H4 (cell line): ENCODE results near the gene DTWD2. TPM values are rescaled to one million over a fixed set of nuclear protein-coding genes. Genes with fewer than 3 reads are reported as not detected.
A peak's percentile ranks its signal among the peaks of the same experiment; 100 is the strongest.
"Not testable (repeated sequence)": the region's sequence is repeated elsewhere in the genome, so short reads cannot be mapped to it uniquely, and the experiment has no call there.

Source experiments
- DNase-seq: peaks from one replicate; pipeline ENCODE4 v3.0.0-alpha.2; 2015; ENCODE audit warnings: low spot score
- total RNA-seq: library from RNA; depleted of rRNA; stranded (reverse); fragments of >200 nt; shearing (Covaris generic); gene quantifications from 2 replicates; pipeline ENCODE4 v1.2.3, GENCODE V29; 2014

The DTWD2 gene
- total RNA-seq, 1 experiment from 2014 or later, result 8.7 TPM

- DNase-seq, result no peak
Observed at GRCh38 chr5:118952992-118953651, 35.2 kb downstream of the DTWD2 start.

DNA sequence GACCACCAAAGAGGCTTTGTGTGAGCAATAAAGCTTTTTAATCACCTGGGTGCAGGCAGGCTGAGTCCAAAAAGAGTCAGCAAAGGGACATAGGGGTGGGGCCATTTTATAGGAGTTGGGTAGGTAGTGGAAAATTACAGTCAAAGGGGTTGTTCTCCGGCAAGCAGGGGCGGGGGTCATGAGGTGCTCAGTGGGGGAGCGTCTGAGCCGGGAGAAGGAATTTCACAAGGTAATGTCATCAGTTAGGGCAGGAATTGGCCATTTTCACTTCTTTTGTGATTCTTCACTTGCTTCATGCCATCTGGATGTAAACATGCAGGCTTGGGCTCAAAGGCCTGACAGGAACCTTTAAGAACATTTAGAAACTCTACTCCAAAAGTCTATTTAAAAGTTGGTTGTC is 36.0 kb downstream of the DTWD2 start:
- DNase-seq, result not testable (repeated sequence)

- DNase-seq, result not testable (repeated sequence)
Observed at GRCh38 chr5:118950354-118950753, 38.0 kb downstream of the DTWD2 start.

DNA sequence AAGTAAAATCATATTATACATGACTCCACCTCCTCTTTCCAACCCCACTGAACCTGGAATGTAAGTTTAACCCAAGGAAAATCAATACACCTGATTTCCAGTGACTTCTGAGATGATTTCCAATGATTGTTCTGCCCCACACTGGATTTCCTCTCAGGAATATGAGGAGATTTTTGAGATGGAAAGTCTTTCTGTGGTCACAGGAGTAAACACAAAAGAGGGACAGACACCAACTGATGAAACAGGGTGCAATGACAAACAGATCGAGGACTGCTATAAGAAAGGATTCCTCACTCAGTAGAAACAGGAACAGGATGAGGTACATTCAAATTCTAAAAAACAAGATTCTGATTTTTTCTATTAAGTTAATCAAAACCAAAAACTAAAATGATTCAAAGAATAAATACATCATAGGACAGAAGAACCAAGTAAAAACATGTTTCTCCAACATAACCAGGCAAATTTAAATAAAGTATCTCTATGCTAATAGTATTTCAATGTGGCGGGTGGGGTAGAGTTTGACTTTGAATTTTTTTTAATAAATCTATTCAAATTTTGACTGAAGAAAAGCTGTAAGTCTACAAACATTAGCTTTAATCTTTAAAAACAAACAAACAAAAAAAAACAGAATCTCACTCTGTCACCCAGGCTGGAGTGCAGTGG is 42.1 kb downstream of the DTWD2 start:
- DNase-seq, result no peak

DNA sequence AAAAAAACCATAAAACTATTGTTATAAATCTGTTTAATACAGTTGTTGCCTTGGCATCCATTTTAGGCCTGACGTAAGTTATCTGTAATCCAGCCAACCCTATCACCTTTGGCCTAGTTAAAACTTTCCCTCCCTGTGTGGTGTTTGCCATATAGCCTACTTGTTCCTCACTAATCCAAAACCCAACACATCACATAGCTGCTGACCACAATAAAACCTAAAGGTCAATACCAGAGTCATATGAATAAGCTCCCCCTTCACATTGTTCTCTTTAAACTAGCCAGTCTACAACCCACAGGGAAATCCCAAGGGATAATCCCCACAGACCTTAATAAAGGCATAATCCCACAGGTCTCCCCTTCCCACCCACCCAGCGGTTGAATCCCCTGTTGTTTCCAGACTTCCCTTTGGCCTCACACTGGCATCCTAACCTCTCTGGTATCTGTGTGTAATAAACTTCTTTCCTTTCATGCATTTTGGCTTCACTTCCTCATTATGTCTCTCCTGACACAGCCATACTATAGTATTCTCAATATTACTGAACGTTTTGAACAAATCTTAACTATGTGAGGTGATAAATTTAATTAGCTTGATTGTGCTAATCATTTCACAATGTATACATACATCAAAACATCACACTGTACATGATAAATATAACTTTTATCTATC is 50.8 kb downstream of the DTWD2 start:
- DNase-seq, result no peak

GRCh38 chr5:118933703-118934102 is 54.6 kb downstream of the DTWD2 start:
- DNase-seq, result no peak

- no peak for DNase-seq
Observed at GRCh38 chr5:118931564-118931963, 56.8 kb downstream of the DTWD2 start.

GRCh38 chr5:118924006-118924389 is 64.3 kb downstream of the DTWD2 start:
- DNase-seq, result no peak

DNA sequence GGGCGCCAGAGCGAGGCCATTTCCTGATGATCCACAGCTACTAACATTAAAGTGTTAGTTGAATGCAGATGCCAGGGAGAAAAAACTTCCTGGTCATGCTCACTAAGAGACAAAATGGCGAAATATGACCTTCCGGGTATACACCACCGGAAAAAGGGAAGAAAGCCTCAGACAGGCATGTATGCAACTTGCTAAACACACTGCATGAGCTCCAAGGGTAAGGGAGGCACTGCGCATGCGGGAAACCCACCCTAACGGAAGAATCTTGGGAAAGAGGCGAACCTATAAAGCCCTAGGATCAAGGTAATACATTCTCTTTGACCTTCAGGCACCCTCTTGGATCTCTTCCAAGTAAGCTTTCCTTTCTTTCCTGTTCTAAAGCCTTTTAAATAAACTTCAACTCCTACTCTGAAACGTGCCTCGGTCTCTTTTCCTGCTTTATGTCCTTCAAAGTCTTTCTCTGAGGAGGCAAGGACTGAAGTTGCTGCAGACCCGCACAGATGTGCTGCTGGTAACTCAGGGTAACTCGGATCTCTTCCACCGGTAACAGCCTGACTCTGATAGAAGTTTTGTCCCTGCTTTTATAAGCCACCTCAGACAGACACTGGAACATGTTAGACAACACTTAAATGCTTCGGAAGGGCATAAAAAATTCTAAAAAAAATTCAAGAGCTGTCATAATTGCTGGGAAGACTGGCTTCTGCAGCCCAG is 64.9 kb downstream of the DTWD2 start:
- no peak for DNase-seq

DNA sequence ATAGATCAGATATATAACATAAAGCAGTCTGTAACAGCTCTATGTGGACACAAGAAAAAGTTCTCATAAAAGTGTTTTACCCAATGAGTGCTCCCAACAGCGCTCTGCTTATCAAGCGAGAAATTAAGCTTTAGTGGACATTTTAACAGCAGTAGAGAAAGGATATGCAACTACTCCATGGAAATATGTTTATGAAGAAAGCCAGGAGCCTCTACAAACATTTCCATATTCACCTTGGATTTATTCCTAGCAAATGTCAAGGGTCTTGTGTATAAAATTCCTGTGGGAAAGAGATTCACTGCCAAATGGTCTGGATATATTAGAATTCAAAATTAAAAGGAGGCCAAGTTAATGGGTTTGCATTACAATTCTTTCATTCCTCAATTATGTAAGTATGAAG is 66.5 kb downstream of the DTWD2 start:
- no peak for DNase-seq

DNA sequence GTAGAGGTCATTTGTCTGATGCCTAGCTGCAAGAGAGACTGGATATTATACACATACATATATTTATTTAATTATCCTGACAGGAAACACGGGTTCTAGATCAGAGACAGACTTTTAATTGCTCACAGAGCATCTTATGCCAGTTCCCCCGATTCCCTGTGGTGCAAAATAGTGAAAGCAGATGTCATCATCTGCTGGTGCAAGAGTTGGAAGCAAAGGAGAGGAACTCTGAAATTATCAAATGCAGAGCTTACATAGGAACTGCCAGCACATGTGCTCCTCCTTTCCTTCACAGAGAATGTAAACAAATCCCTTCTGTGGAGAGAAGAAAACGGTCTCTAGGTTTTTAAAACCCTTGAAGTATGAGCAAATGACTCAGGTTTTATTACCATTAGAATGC is 69.3 kb downstream of the DTWD2 start:
- peak; percentile 34 for DNase-seq

- no peak for DNase-seq
Observed at GRCh38 chr5:118918232-118918631, 70.1 kb downstream of the DTWD2 start.

- not testable (repeated sequence) for DNase-seq
Observed at GRCh38 chr5:118907536-118907935, 80.8 kb downstream of the DTWD2 start.

DNA sequence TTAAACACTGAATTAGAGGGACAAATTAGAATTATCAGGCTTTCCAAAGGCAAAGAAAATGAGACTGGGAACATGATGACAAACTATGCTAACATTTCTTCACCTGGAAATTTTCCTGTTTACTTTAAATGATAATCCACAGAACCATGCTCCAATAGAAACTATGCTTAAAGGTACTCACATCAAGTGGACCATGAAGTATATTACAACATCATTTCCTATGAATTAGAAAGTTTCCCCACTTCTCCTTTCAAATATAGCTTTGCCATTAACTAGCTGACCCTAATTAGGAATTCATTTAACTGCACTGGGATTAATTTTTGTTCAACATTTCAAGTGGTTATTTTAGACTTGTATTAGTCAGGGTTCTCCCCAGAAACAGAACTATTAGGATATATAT is 81.4 kb downstream of the DTWD2 start:
- DNase-seq, result no peak

GRCh38 chr5:118905196-118905595 is 83.2 kb downstream of the DTWD2 start:
- DNase-seq, result no peak

GRCh38 chr5:118902656-118903438 is 85.5 kb downstream of the DTWD2 start:
- no peak for DNase-seq

DNA sequence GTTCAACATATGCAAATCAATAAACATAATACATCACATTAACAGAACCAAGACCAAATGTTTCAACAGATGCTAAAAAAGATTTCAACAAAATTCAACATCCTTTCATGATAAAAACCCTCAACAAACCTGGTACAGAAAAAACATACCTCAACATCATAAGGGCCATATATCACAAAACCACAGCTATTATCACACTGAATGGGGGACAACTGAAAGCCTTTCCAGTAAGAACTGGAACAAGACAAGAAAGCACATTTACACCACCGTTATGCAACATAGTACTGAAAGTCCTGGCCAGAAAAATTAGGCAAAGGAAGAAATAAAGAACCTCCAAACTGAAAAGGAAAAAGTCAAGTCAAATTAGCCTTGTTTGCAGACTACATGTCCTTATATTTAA is 93.6 kb downstream of the DTWD2 start:
- no peak for DNase-seq

GRCh38 chr5:118891252-118891651 is 97.1 kb downstream of the DTWD2 start:
- DNase-seq, result no peak

DNA sequence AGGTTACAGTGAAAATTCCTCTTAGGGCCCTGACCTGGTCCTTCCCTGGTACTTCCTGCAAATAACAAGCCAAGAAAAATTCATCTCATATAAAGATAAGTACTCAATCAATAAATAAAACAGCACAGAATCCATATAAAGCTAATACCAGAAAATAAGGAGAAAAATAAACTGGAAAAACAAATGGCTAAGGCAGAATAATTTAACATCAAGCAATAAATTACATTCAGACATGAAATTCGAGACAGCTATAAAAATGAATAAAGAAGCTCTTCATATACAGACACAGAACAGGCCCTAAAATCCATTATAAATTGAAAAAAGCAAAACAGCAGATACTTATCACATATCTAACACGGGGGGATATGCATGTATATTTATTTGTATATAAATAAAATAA is 99.2 kb downstream of the DTWD2 start:
- no peak for DNase-seq

- DNase-seq, result no peak
Observed at GRCh38 chr5:118888556-118888955, 99.8 kb downstream of the DTWD2 start.

DNA sequence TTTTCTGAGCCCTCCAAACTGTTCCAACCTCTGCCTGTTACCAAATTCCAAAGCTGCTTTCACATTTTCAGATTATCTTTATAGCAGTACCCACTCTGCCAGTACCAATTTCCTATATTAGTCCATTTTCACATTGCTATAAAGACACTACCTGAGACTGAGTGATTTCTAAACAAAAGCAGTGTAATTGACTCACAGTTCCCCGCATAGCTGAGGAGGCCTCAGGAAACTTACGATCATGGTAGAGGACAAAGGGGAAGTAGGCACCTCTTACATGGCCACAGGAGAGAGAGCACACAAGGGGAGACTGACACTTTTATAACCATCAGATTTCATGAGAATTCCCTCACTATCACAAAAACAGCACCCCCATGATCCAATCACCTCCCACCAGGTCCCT is 105.0 kb downstream of the DTWD2 start:
- DNase-seq, result no peak

- no peak for DNase-seq
Observed at GRCh38 chr5:118882666-118883065, 105.7 kb downstream of the DTWD2 start.
